Hematopoietic multipotent progenitor cell treated with erythropoietin and hydrocortisone succinate and interleukin-3 and kit ligand, for 8 days (in vitro differentiated cells): ENCODE data around the gene PCDH8.
A peak's percentile ranks its signal among the peaks of the same experiment; 100 is the strongest.

ENCODE experiments used
- DNase-seq: peaks from one replicate; pipeline ENCODE4 v3.0.0-alpha.2; 2015

The PCDH8 gene

GRCh38 chr13:52848455-52849195 is at the start of gene PCDH8:
TSS of gene PCDH8 (minus strand) at chr13:52848640. CDS start at chr13:52848436, 204 bp downstream.
- DNase-seq: peak; percentile 6

- DNase-seq: no peak
These were observed 48.6 kb upstream of the PCDH8 start for GRCh38 chr13:52896827-52897659.

GRCh38 chr13:52894413-52894812 is 46.0 kb upstream of the PCDH8 start:
- no peak for DNase-seq

- DNase-seq: no peak
These were observed 44.5 kb upstream of the PCDH8 start for GRCh38 chr13:52892925-52893324.

GRCh38 chr13:52891706-52892105 is 43.3 kb upstream of the PCDH8 start:
- no peak for DNase-seq

- no peak for DNase-seq
These were observed 38.7 kb upstream of the PCDH8 start for GRCh38 chr13:52887165-52887564.

- peak; percentile 6 for DNase-seq
These were observed 36.7 kb upstream of the PCDH8 start for GRCh38 chr13:52885141-52885540.

- no peak for DNase-seq
These were observed 36.1 kb upstream of the PCDH8 start for GRCh38 chr13:52884429-52885010.

GRCh38 chr13:52882785-52883184 is 34.3 kb upstream of the PCDH8 start:
- DNase-seq: no peak

GRCh38 chr13:52879950-52880741 is 31.7 kb upstream of the PCDH8 start:
- no peak for DNase-seq

GRCh38 chr13:52878831-52879230 is 30.4 kb upstream of the PCDH8 start:
- no peak for DNase-seq

GRCh38 chr13:52870143-52870542 is 21.7 kb upstream of the PCDH8 start:
- no peak for DNase-seq

- DNase-seq: no peak
These were observed 21.2 kb upstream of the PCDH8 start for GRCh38 chr13:52869621-52870020.

- DNase-seq: no peak
These were observed 20.6 kb upstream of the PCDH8 start for GRCh38 chr13:52869050-52869449.

GRCh38 chr13:52868190-52868589 is 19.8 kb upstream of the PCDH8 start:
- no peak for DNase-seq

- no peak for DNase-seq
These were observed 16.5 kb upstream of the PCDH8 start for GRCh38 chr13:52864941-52865340.

GRCh38 chr13:52862358-52863206 is 14.1 kb upstream of the PCDH8 start:
- peak; percentile 38 for DNase-seq

- peak; percentile 16 for DNase-seq
These were observed 4.0 kb upstream of the PCDH8 start for GRCh38 chr13:52852444-52852843.

- DNase-seq: peak; percentile 2
These were observed 2.9 kb upstream of the PCDH8 start for GRCh38 chr13:52851137-52851962.

- peak; percentile 58 for DNase-seq
These were observed 2.1 kb upstream of the PCDH8 start for GRCh38 chr13:52850396-52851136.
